Hematopoietic multipotent progenitor cell treated with erythropoietin and hydrocortisone succinate and interleukin-3 and kit ligand, for 15 days (in vitro differentiated cells): ENCODE measurements around the gene STAT5B.

Source experiments
- DNase-seq: peaks from one replicate; pipeline ENCODE4 v3.0.0-alpha.2; 2015; ENCODE audit warnings: low spot score

Gene STAT5B

DNA sequence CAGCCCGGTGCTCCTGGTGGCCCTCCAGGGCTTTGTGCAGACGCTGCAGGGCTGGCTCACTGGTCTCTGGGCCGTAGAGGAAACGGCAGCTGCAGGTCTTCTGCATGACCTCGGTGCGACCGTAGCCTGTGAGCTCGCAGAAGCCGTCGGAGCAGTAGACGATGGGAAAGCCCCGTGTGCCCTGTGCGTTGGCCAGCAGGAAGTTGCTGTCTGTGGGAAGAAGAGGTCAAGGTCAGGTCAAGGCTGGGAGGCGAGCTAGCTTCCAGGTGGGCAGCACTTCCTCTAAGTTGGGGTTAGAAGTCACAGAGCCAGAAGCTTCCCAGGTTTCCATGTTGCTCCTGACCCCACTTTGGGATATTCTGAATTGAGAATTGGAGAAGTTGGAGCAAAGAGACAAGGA is 97.4 kb downstream of the STAT5B start:
- DNase-seq: no peak

DNA sequence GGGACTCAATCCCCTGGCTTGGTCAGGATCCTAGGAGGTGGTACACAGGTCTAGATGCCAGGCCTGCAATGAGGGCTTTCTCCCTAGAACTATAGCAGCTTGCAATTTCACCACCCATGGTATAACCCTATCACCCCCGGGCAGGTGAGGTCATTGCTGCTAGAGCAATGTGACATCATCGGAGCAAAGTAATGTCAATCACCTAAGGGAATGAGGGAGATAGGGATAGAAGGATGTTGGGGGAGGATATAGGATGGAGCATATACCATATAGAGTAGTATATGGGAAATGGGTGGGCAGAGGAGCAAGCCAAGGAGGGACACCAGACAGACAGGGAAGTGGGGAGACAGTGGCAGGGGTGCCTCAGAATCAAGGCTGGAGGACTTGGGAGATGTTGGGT is 98.5 kb downstream of the STAT5B start:
- DNase-seq: no peak

DNA sequence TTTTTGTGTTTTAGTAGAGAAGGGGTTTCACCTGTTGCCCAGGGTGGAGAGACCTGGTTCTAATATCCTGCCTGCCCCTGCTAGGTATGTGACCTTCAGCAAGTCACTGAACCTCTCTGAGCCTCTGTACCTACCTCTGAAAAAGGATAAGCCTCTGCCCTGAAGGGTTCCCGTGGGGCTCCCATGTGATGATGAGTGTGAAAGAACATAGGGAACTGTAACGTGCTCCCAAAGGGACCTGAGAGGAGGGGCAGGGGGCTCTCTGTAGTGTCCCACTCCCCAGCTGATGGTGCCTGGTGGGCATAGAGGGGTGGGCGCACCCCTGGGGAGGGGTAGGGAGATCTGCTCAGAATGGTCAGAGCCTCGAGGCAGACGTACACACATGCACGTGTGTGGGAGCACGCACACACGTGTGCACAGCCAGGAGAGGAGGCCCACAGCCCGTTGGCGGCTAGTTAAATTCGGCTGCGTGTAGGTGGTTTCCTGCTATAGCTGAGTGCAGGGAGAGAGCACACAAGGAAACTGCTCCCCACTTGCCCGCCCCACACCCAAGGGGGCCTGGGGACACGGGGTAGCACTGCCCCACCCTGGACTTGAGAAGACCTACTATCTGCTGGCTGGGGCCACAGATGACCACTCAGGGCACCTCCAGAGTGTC is 101.9 kb downstream of the STAT5B start:
- no peak for DNase-seq

DNA sequence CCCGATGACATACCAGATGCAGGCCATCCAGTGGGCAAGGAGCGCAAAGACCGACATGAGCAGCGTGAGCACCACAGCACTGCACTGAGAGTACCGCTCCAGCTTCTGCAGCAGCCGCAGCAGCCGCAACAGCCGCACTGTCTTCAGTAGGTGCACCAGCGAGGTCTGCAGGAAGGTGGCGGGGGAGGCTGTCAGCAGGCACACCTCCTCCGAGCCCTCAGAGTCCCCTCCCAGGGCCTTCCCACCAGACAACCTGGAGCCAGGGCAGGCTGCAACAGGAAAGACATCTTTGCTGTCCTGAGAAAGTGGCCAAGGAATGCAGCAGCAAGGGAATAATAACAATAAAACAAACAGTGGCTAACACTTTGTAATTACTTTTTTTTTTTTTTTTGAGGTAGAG is 104.4 kb downstream of the STAT5B start:
- DNase-seq: no peak

DNA sequence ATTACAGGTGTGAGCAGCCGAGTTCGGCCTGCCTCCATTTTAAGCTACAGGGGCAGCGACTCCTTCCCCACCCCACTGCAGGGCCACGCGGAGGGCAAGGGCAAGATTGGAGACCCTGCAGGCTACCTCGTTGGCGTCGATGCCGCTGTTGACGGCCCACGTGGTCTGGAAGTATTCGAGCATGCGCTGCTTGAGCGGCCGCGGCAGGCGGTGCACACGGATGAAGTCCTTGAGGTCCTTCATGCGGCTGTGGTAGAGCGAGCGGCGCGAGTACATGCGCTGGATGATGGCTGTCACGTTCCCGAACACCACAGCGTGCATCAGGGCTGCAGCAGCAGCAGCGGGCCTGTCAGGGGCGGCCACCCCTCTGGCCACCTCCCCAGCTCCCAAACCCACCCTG is 106.8 kb downstream of the STAT5B start:
- no peak for DNase-seq

DNA sequence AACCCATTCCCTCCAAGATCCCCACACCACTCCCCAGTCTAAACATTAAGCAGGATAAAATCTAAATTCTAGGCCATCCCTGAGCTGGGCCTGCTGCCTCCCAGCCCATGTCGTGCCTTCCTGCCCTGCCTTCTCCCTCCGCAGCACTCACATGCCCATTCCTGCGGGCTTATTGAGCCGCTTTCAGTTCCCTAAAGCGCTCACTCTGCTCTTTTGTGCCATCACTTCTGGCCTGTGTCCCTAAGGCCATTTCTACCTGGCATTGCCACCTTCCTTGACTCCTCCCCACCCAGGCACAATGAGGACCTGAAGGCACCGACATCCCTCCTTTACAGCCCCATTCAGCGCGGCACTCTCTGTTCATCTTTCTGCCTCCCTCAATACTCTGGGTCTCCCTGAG is 108.4 kb downstream of the STAT5B start:
- no peak for DNase-seq

DNA sequence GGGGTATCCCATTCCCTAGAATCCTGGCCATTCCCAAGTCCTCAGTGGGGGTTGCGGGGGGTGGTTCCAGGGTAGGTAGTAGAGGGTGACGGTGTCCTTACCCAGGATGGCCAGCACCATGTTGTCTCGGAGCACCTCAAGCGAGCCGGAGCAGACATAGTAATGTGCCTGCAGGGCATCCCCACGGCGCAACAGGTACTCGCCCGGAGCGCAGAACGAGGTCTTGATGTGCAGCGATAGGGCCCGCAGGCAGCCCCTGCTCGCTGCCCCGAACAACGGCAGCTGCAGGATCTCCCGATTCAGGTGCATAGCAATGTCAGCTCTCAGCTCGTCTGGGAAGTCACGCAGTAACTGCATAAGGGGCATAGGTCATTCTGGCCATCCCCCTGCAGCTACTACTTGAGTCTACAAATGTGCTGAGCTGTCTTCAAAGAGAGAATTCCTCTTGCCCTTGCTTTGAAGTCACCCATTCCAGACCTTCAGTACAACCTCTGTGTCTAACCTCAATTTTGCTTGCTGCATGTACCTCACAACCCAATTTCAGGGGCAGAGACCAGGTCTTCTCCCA is 109.9 kb downstream of the STAT5B start:
- DNase-seq: no peak

DNA sequence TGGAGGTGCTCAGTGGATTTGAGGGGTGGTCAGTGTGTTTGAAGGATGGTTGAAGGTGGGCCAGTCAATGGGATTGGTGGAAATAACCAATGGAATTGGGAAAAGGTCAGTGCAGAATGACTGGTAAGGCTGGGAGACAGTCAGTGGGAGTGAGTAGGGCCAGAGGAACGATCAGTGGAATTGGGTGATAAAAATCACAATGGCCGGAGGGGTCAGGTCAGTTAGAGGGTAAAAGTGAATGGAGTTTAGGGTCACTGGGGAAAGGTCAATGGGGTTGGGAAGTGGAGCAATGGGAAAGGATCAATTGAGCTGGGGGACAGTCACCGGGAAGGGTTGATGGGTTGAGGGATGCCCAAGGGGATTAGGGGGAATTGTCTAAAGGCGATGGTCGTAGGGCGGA is 110.4 kb downstream of the STAT5B start:
- DNase-seq: no peak

DNA sequence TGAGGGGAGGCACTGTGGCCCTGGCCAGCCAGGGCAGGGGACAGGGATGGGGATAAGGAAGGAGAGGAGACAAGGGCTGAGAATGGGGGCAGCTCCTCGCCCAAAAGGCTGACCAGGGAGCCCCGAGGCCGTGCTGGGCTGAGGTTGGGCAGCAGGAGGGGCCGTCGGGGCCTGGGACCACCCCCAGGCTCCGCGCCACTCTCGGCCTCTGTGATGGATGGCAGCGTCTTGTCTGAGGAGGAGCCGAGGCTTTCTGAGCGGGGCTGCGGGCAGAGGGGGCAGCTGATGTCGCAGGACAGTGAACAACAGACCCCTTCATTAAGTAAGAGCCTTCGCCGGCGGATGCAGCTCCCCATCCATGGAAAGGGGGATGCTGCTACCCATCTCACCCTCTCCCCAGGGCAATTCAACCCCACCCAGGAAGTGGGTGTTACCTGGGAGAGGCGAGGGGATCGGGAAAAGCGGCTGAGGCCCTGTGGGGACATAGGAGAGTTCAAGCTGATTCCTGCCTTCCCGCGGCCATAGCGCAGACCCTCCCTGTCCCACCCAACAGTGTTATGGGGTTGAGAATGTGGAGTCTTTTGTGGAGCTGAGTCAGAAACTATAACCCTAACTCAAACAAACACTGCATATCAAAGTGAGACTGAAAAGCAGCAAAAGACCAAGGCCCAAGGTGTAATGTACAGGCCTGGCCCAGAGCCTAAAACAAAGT is 112.3 kb downstream of the STAT5B start:
- DNase-seq: no peak

DNA sequence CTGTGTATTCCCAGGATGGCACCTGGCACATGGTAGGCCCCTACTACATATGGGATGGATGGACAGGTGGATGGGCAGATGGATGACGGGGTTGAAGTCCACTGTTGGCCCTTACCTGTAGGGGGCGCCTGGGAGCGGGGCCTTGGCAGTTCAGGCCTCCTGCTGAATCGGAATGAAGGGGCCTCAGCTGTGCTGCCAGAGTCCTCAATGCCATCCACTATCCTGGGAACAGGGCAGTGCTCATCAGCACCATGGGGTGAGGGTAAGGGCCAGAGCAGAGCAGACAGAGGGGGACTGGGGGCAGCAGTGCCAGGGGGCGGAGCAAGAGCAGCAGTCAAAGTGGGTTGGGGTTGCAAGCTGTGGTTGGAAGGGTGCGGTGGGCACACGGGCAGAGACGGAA is 113.1 kb downstream of the STAT5B start:
- DNase-seq: peak; percentile 47

DNA sequence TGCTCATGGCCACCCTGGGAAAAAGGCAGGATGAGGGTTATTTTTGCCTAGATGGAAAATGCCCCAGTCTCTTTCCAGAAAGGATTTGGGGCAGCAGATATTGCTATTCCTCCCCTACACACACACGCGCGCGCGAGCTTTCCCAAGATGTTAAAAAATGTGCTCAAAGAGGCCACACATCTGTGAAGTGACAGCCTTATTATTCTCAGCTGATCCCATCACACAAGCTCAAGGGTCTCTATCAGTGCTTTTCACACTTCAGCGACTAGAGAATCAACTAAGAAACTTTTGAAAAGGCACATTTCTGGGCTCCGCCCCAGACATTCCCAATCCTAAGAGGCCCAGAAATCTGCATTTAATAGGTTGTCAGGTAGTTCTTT is 115.7 kb downstream of the STAT5B start:
- DNase-seq: no peak

DNA sequence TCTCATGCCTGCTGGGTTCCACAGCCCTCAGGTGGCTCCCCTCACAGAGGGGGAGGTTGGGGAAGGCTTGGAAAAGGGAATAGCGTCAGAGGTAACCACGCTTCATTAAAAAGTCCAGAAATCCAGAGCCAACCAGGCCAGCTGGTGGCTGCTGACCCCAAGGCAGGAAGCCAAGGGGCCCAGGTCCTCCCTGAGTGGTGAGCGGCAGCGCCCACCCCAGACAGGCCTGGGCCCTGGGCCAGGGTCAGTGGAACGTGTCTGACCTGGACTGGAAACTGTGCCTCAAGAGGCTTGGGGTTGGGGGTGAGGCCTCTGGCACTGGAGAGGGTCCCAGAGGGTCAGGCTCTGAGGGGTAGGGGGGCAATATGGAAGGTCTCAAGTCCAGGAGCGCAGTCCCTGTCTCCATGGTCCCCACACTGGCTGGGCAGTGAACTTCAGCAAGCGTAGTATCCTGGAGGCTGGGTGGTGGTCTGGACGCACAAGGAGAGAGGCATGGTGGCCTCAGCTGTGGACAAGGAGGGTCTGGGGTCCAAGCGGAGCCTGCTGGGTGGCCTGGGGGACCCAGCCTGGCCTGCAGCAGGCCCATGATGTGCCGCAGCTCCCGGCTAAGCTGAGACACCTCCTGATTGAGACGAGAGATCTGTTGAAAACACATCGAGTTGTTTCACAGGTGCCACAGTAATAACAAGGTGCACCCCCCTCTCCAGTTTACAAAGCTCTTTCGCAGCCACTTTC is 116.2 kb downstream of the STAT5B start:
- no peak for DNase-seq

DNA sequence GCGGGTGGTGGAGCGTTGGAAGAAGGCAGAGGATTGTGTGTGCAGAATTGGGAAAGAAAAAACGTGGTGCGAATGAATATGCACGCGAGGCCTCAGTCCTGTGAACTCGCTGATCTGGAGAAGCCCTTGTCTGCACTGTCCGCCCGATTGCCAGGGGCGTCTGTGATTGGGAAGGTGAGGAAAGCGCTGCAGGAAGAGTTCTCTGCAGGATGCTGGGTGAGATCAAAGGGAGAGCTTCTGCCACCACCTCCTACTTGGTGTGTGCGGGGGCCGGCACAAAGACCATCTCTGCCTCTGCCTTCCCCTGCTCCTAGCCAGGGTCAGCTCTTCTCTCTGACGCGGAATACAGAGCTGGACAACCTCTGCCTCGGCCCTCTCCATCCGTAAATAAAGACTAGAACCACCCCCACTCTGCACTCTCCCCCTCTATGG is 120.6 kb downstream of the STAT5B start:
- DNase-seq: no peak

DNA sequence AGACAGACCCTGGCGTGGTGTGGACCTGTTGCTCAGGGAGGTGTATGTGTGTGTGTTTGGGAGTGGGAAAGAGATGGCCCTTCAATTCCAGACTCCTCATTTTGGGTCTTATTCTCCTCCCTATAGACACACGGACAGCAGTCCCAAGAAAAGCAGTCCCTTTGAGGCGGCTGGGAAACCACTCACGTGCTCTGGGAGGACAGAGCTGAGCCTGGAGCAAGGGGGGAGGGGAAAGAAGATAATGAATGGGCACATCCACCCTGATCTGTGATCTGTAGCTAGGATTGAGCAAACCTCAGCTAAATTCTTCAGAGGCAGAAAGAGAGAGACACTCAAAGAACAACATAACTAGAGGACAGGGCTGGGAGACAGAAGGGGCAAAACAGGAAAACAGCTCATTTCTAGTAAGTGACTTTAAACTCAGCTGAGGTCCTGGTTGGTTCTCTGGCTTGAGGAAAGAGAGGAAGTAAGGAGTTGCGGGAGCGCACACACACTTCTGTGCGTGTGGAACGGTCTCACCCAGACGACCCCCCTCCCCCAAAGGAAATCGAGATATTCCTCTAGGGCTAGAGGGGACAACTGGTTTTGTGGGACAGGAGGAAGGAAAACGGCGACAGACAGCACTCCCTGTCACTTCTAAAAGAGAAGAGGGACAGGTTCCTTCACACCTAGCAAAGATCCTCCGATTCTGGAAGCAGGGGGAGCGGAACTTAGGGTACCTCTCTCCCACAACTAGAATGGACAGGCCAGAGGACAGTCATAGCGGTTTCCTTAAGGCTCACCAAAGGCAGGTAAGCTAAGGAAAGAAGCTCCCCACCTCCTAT is 122.1 kb downstream of the STAT5B start:
- no peak for DNase-seq
